Skin epidermis (tissue), 12 donors: ENCODE data around the gene NUBPL.
"Not testable (repeated sequence)": the region's sequence is repeated elsewhere in the genome, so short reads cannot be mapped to it uniquely, and the experiment has no call there.

Source experiments
- H3K27ac ChIP-seq, 21 experiments: fragments of 200-600 bp; sonication (generic) in 11 of 21; one replicate each; pipeline ENCODE4 v1.5.0; 2020; ENCODE audit warnings: mild to moderate bottlenecking in 3 of 21, inconsistent platforms in 2 of 21, moderate library complexity in 2 of 21
- H3K4me3 ChIP-seq, 7 experiments: fragments of 200-600 bp; sonication (generic) in 2 of 7; one replicate each; pipeline ENCODE4 v1.5.0; 2020; ENCODE audit warnings: inconsistent platforms in 2 of 7, mild to moderate bottlenecking in 2 of 7, moderate library complexity in 1 of 7

The NUBPL gene

DNA sequence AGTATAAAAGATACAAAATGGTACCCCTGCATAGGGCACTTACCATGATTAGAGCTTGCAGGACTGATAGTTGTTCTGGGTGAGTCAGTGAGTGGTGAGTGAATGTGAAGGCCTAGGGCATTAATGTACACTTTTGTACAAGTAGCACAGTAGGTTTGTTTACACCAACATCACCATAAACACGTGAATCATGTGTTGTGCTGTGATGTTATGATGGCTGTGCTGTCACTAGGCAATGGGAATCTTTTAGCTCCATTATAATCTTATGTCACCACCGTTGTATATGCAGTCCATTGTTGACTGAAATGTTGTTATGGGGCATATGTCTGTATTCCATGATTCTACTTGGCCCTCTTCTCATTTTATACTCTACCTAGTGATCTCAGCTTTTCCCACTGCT, 11.8 kb downstream of the NUBPL start:
- H3K4me3 ChIP-seq: no peak overlapping the region
- H3K27ac ChIP-seq: no peak overlapping the region

GRCh38 chr14:31576949-31577348, 15.7 kb downstream of the NUBPL start:
- peak overlapping the region in 1 of 21 experiments; percentile 58 for H3K27ac ChIP-seq
- no peak overlapping the region for H3K4me3 ChIP-seq

DNA sequence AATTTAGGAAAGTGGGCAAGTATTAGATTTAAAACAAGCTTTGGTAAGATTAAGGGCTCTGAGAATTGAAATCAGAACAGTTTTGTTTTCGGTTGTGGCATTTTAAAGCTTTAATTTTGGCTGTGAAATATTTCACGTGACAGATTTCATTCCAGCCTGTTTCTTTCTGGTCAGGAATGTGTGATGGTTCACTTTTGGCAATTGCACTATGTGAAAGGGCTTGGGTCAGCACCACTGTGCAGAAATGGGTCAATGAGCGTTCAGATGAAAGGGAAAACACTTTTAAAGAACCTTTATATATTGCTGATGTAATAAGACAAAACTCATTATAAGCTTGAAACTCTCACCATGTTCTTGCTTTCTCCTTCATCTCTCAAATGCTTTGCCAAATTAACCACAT, 17.1 kb downstream of the NUBPL start:
- H3K27ac ChIP-seq: peak overlapping the region in 3 of 21 experiments; percentile 25 to 54 (median 46)
- H3K4me3 ChIP-seq: no peak overlapping the region

GRCh38 chr14:31578792-31579501, 17.7 kb downstream of the NUBPL start:
- H3K4me3 ChIP-seq: no peak overlapping the region
- peak overlapping the region in 1 of 21 experiments; percentile 2 for H3K27ac ChIP-seq

- Histone ChIP-seq H3K27ac (no peak overlapping the region), H3K4me3 (no peak overlapping the region)
Observed at GRCh38 chr14:31580234-31580633, 19.0 kb downstream of the NUBPL start.

GRCh38 chr14:31582286-31582691, 21.1 kb downstream of the NUBPL start:
- Histone ChIP-seq H3K27ac (no peak overlapping the region), H3K4me3 (no peak overlapping the region)

DNA sequence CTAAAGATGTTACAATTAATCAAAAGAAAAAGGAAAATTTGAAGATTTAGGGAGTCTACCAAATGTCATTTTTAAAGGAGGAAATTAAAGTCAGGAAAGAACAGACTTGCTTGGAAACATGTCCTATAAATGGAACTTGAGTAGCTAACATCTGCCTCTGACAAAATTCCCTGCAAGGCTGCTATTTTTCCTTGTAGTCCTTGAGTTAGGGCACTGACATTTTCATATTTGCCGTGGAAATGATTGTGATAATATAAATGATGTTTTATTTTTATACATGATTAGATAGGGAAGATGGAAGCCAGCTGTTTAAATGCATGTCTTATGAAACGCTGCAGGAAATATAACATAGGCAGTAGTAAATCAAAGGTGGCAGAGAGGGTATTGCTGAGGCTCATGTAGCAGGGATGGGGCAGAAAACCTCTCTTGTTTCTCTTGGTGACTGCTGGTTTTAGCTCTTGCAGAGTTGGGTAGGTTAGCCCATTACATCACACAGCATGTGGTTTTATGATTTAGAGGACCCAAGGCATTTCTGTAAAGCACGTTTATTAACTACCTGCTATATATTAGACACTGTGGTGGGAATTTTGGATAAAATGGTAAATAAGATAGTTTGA, 21.7 kb downstream of the NUBPL start:
- H3K4me3 ChIP-seq: no peak overlapping the region
- H3K27ac ChIP-seq: no peak overlapping the region

- Histone ChIP-seq H3K27ac (no peak overlapping the region), H3K4me3 (no peak overlapping the region)
Observed at GRCh38 chr14:31590206-31590605, 29.0 kb downstream of the NUBPL start.

GRCh38 chr14:31592122-31592521, 30.9 kb downstream of the NUBPL start:
- H3K27ac ChIP-seq: no peak overlapping the region
- H3K4me3 ChIP-seq: no peak overlapping the region

DNA sequence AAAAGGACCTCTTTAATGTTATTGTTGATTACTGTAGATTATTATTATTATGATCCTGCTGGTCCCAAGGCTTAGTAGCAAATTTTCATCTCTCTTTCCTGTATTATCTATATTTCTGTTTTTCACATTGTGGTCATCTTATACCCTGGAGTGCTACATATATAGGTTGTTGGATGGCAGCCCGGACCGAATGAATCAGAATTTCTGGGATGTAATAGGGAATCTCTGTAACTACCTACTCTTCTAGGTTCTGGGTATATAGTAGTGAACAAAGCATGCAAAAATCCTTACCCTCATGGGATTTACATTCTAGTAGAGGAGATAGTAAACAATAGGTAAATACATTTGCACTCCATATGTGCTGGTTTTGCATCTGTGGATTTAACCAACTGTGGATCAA, 31.4 kb downstream of the NUBPL start:
- Histone ChIP-seq H3K27ac (no peak overlapping the region), H3K4me3 (no peak overlapping the region)

GRCh38 chr14:31596342-31597095, 35.3 kb downstream of the NUBPL start:
- no peak overlapping the region for H3K4me3 ChIP-seq
- H3K27ac ChIP-seq: no peak overlapping the region

- H3K4me3 ChIP-seq: no peak overlapping the region
- H3K27ac ChIP-seq: no peak overlapping the region
Observed at GRCh38 chr14:31605702-31606101, 44.5 kb downstream of the NUBPL start.

- H3K27ac ChIP-seq: no peak overlapping the region
- H3K4me3 ChIP-seq: no peak overlapping the region
Observed at GRCh38 chr14:31611778-31612433, 50.7 kb downstream of the NUBPL start.

- no peak overlapping the region for H3K27ac ChIP-seq
- H3K4me3 ChIP-seq: no peak overlapping the region
Observed at GRCh38 chr14:31613188-31613587, 52.0 kb downstream of the NUBPL start.

- not testable (repeated sequence) for H3K27ac ChIP-seq, H3K4me3 ChIP-seq
Observed at GRCh38 chr14:31618884-31619283, 57.7 kb downstream of the NUBPL start.

DNA sequence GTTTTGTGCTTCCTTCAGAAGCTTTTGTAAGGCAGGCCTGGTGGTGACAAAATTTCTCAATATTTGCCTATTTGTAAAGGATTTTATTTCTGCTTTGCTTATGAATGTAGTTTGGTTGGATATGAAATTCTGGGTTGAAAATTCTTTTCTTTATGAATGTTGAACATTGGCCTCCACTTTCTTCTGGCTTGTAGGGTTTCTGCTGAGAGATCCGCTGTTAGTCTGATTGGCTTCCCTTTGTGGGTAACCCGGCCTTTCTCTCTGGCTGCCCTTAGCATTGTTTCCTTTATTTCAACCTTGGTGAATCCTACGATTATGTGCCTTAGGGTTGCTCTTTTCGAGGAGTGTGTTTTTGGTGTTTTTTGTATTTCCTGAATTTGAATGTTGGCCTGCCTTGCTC, 58.2 kb downstream of the NUBPL start:
- Histone ChIP-seq H3K4me3 (no peak overlapping the region), H3K27ac (no peak overlapping the region)

- not testable (repeated sequence) for H3K27ac ChIP-seq
Observed at GRCh38 chr14:31620898-31621297, 59.7 kb downstream of the NUBPL start.

GRCh38 chr14:31622060-31622459, 60.9 kb downstream of the NUBPL start:
- H3K27ac ChIP-seq: no peak overlapping the region
- no peak overlapping the region for H3K4me3 ChIP-seq

More at GRCh38 chr14:31620898-31621297, 59.7 kb downstream of the NUBPL start:
- not testable (repeated sequence) for H3K4me3 ChIP-seq

GRCh38 chr14:31652900-31653299, 91.7 kb downstream of the NUBPL start:
- H3K27ac ChIP-seq: not testable (repeated sequence)

GRCh38 chr14:31657917-31658316, 96.7 kb downstream of the NUBPL start:
- Histone ChIP-seq H3K4me3 (no peak overlapping the region), H3K27ac (no peak overlapping the region)

More at GRCh38 chr14:31652900-31653299, 91.7 kb downstream of the NUBPL start:
- H3K4me3 ChIP-seq: not testable (repeated sequence)
